ENCODE measurements around the gene TSC1. TPM values are rescaled to one million over a fixed set of nuclear protein-coding genes. Genes with fewer than 3 reads are reported as not detected.

Gene TSC1
- total and polyA plus RNA-seq, 2 donors (not counting 3 experiments of a cell fraction or from before 2014, with no cell fraction given), result 43.9 to 51.2 TPM

DNA sequence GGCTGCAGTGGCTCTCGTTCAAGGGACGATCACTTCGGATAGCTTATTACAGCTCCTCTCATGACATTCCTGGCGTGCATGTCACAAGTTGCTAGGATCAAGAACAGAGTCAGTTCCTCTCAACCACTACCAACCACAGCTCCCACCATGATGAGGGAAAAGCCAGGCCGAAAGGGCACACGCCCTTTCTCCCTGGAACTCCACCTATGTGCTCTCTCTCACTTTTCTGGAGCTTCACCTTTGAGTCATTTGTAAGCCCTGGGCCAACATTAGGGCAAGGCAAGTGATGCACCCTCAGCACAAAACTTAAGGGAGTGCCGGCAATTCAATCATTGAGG, 64.1 kb downstream of the TSC1 start:
- Histone ChIP-seq H3K79me2 (ENCODE audit: control insufficient read depth, insufficient read depth, low read length) (no peaks in the 10 kb centered on the region), H3K36me3 (ENCODE audit: control insufficient read depth in 2 of 2, extremely low read depth in 1 of 2, insufficient read depth in 2 of 2, low read length in 2 of 2) (no peaks in the 10 kb centered on the region), H3K4me1 (ENCODE audit: control insufficient read depth, extremely low read depth, insufficient read depth, low read length) (peaks cover 2% of the 10 kb centered on the region), H3K27me3 (ENCODE audit: control insufficient read depth in 2 of 2, insufficient read depth in 2 of 2, low read length in 2 of 2) (peaks cover 0 to 3% of the 10 kb centered on the region in 2 experiments), H3K27ac (ENCODE audit: insufficient read depth, low read depth, low read length) (no peak overlapping the region), H3K4me3 (replicated peaks in 1 of 3; ENCODE audit: insufficient read depth in 1 of 3, low read depth in 1 of 3, low read length in 3 of 3) (no peak overlapping the region), H2AFZ (ENCODE audit: low read depth, low read length) (no peak overlapping the region), H3K9me1 (replicated peaks; ENCODE audit: control insufficient read depth, extremely low read depth, insufficient read depth, low read length) (no peaks in the 10 kb centered on the region), H4K20me1 (replicated peaks; ENCODE audit: control insufficient read depth, extremely low read depth, insufficient read depth, low read length) (no peaks in the 10 kb centered on the region), H3K9me3 (replicated peaks; ENCODE audit: control insufficient read depth, insufficient read depth, low read length) (no peaks in the 10 kb centered on the region), H3K9ac (replicated peaks; ENCODE audit: extremely low read depth, insufficient read depth, low read length) (no peak overlapping the region), H3K4me2 (ENCODE audit: insufficient read depth, low read length) (no peak overlapping the region)
- no peak for FAIRE-seq
- intact Hi-C loops (cut with micrococcal nuclease), result no loop called here
- TF ChIP-seq FOS (IDR thresholded peaks at IDR 0.05; ENCODE audit: borderline replicate concordance, insufficient read depth, low read length) (no peak), MYC (IDR thresholded peaks at IDR 0.05; ENCODE audit: low read depth, low read length) (no peak), POLR2A (IDR thresholded peaks at IDR 0.05; ENCODE audit: low read depth, low read length) (no peak), GATA2 (IDR thresholded peaks at IDR 0.05; ENCODE audit: insufficient read depth, insufficient read length, low read depth, low read length) (no peak), POLR2AphosphoS5 (IDR thresholded peaks at IDR 0.05; ENCODE audit: insufficient read depth, low read depth, low read length) (no peak), EZH2 (IDR thresholded peaks at IDR 0.05; ENCODE audit: borderline replicate concordance, low read depth, low read length, severe bottlenecking) (no peak), JUN (IDR thresholded peaks at IDR 0.05; ENCODE audit: borderline replicate concordance, insufficient read depth, insufficient read length, low read depth) (no peak), MAX (IDR thresholded peaks at IDR 0.05; ENCODE audit: insufficient read depth, insufficient read length) (no peak)
- TF ChIP-seq, protein P1, sequence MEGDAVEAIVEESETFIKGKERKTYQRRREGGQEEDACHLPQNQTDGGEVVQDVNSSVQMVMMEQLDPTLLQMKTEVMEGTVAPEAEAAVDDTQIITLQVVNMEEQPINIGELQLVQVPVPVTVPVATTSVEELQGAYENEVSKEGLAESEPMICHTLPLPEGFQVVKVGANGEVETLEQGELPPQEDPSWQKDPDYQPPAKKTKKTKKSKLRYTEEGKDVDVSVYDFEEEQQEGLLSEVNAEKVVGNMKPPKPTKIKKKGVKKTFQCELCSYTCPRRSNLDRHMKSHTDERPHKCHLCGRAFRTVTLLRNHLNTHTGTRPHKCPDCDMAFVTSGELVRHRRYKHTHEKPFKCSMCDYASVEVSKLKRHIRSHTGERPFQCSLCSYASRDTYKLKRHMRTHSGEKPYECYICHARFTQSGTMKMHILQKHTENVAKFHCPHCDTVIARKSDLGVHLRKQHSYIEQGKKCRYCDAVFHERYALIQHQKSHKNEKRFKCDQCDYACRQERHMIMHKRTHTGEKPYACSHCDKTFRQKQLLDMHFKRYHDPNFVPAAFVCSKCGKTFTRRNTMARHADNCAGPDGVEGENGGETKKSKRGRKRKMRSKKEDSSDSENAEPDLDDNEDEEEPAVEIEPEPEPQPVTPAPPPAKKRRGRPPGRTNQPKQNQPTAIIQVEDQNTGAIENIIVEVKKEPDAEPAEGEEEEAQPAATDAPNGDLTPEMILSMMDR (IDR thresholded peaks at IDR 0.05; ENCODE audit: extremely low read depth in 1 of 2, insufficient read depth in 1 of 2, low read depth in 1 of 2, low read length in 2 of 2), result no peak
- CTCF ChIA-PET, result interaction anchor here (2.3 kb wide), 1 partner anchor 22 kb away, joined by 12 read pairs; no protein-coding TSS in a partner anchor
- no peak for DNase-seq (ENCODE audit: low read depth, low spot score)
- no TSS peak for BruUV-seq (replicated peaks)
- dilution Hi-C loops (cut with MboI; ENCODE audit: extremely low pct_ligation_motif_present, low sequenced_read_pairs), result no loop called here
- POLR2A ChIA-PET, result no interaction called here
